Fibroblast of pulmonary artery (primary cell): Measurements from ENCODE around the gene MALAT1.
A peak's percentile ranks its signal among the peaks of the same experiment; 100 is the strongest.

Source experiments
- DNase-seq: peaks from one replicate; pipeline ENCODE4 v3.0.0-alpha.2; 2010; ENCODE audit warnings: low read depth
- H3K4me3 ChIP-seq: replicated peaks from 2 replicates; pipeline ENCODE4 v1.5.1; 2011; ENCODE audit warnings: low read depth, mild to moderate bottlenecking, control low read depth, low read length, moderate library complexity
- TF ChIP-seq, protein P1 (sequence below): IDR thresholded peaks from 2 replicates; pipeline ENCODE4 v1.5.1; 2011; ENCODE audit warnings: mild to moderate bottlenecking, control low read depth, low read length, inconsistent platforms; ENCODE audit errors: missing control alignments

The MALAT1 gene

DNA sequence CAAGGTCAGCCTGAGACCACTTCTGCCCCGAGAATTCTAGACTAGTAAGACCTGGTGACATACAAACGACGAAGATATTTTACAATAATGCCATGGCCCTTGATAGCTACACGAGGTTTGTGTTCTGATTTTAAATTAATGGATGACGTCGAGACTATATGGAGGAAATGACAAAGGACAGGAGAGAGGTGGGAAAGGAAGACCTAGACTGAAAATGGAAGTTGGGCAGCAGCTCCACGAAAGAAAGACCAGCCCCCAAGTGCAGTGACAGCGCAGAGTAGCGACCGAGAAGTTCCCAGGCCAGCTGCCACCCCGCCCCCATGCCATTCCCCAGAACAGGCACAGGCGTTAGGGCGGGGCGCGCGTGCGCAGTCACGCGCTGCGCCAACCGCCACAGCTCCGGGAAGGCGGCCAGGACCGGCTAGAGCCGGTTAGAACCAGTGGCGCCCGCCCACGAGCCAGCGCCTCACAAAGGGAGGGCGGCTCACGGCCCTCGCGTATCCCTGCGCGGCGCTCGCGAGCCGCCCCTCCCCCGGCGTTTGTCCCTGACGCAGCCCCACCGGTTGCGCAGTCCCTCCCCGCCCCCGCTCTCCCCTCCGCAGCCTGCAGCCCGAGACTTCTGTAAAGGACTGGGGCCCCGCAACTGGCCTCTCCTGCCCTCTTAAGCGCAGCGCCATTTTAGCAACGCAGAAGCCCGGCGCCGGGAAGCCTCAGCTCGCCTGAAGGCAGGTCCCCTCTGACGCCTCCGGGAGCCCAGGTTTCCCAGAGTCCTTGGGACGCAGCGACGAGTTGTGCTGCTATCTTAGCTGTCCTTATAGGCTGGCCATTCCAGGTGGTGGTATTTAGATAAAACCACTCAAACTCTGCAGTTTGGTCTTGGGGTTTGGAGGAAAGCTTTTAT is 1.5 kb upstream of the MALAT1 start:
- TF ChIP-seq, protein P1, sequence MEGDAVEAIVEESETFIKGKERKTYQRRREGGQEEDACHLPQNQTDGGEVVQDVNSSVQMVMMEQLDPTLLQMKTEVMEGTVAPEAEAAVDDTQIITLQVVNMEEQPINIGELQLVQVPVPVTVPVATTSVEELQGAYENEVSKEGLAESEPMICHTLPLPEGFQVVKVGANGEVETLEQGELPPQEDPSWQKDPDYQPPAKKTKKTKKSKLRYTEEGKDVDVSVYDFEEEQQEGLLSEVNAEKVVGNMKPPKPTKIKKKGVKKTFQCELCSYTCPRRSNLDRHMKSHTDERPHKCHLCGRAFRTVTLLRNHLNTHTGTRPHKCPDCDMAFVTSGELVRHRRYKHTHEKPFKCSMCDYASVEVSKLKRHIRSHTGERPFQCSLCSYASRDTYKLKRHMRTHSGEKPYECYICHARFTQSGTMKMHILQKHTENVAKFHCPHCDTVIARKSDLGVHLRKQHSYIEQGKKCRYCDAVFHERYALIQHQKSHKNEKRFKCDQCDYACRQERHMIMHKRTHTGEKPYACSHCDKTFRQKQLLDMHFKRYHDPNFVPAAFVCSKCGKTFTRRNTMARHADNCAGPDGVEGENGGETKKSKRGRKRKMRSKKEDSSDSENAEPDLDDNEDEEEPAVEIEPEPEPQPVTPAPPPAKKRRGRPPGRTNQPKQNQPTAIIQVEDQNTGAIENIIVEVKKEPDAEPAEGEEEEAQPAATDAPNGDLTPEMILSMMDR: peak; percentile 4
- H3K4me3 ChIP-seq: peak overlapping the region; percentile 89
- peak; percentile 99 for DNase-seq

DNA sequence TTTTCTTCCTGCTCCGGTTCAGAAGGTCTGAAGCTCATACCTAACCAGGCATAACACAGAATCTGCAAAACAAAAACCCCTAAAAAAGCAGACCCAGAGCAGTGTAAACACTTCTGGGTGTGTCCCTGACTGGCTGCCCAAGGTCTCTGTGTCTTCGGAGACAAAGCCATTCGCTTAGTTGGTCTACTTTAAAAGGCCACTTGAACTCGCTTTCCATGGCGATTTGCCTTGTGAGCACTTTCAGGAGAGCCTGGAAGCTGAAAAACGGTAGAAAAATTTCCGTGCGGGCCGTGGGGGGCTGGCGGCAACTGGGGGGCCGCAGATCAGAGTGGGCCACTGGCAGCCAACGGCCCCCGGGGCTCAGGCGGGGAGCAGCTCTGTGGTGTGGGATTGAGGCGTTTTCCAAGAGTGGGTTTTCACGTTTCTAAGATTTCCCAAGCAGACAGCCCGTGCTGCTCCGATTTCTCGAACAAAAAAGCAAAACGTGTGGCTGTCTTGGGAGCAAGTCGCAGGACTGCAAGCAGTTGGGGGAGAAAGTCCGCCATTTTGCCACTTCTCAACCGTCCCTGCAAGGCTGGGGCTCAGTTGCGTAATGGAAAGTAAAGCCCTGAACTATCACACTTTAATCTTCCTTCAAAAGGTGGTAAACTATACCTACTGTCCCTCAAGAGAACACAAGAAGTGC is 661 bp upstream of the MALAT1 start:
- peak overlapping the region; percentile 89 for H3K4me3 ChIP-seq
- DNase-seq: peak; percentile 79
- TF ChIP-seq, protein P1: no peak

DNA sequence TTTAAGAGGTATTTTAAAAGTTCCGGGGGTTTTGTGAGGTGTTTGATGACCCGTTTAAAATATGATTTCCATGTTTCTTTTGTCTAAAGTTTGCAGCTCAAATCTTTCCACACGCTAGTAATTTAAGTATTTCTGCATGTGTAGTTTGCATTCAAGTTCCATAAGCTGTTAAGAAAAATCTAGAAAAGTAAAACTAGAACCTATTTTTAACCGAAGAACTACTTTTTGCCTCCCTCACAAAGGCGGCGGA is 193 bp upstream of the MALAT1 start:
- H3K4me3 ChIP-seq: peak overlapping the region; percentile 89
- no peak for DNase-seq
- TF ChIP-seq, protein P1: no peak

DNA sequence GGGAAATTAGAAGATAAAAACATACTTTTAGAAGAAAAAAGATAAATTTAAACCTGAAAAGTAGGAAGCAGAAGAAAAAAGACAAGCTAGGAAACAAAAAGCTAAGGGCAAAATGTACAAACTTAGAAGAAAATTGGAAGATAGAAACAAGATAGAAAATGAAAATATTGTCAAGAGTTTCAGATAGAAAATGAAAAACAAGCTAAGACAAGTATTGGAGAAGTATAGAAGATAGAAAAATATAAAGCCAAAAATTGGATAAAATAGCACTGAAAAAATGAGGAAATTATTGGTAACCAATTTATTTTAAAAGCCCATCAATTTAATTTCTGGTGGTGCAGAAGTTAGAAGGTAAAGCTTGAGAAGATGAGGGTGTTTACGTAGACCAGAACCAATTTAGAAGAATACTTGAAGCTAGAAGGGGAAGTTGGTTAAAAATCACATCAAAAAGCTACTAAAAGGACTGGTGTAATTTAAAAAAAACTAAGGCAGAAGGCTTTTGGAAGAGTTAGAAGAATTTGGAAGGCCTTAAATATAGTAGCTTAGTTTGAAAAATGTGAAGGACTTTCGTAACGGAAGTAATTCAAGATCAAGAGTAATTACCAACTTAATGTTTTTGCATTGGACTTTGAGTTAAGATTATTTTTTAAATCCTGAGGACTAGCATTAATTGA is 1.0 kb downstream of the MALAT1 start:
- TF ChIP-seq, protein P1: no peak
- DNase-seq: no peak
- H3K4me3 ChIP-seq: peak overlapping the region; percentile 89

DNA sequence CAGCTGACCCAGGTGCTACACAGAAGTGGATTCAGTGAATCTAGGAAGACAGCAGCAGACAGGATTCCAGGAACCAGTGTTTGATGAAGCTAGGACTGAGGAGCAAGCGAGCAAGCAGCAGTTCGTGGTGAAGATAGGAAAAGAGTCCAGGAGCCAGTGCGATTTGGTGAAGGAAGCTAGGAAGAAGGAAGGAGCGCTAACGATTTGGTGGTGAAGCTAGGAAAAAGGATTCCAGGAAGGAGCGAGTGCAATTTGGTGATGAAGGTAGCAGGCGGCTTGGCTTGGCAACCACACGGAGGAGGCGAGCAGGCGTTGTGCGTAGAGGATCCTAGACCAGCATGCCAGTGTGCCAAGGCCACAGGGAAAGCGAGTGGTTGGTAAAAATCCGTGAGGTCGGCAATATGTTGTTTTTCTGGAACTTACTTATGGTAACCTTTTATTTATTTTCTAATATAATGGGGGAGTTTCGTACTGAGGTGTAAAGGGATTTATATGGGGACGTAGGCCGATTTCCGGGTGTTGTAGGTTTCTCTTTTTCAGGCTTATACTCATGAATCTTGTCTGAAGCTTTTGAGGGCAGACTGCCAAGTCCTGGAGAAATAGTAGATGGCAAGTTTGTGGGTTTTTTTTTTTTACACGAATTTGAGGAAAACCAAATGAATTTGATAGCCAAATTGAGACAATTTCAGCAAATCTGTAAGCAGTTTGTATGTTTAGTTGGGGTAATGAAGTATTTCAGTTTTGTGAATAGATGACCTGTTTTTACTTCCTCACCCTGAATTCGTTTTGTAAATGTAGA is 1.7 kb downstream of the MALAT1 start:
- peak; percentile 74 for DNase-seq
- peak overlapping the region; percentile 89 for H3K4me3 ChIP-seq
- TF ChIP-seq, protein P1: no peak

DNA sequence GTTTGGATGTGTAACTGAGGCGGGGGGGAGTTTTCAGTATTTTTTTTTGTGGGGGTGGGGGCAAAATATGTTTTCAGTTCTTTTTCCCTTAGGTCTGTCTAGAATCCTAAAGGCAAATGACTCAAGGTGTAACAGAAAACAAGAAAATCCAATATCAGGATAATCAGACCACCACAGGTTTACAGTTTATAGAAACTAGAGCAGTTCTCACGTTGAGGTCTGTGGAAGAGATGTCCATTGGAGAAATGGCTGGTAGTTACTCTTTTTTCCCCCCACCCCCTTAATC is 2.3 kb downstream of the MALAT1 start:
- no peak for DNase-seq
- H3K4me3 ChIP-seq: peak overlapping the region; percentile 89
- TF ChIP-seq, protein P1: no peak
